OCI-M2 (cell line): ENCODE measurements around the gene SEMA6A.

Source experiments
- DNase-seq: peaks from one replicate; lab custom pipeline; 2025; ENCODE audit not compliant: unreplicated experiment; lab: John Stamatoyannopoulos, UW

The SEMA6A gene

DNA sequence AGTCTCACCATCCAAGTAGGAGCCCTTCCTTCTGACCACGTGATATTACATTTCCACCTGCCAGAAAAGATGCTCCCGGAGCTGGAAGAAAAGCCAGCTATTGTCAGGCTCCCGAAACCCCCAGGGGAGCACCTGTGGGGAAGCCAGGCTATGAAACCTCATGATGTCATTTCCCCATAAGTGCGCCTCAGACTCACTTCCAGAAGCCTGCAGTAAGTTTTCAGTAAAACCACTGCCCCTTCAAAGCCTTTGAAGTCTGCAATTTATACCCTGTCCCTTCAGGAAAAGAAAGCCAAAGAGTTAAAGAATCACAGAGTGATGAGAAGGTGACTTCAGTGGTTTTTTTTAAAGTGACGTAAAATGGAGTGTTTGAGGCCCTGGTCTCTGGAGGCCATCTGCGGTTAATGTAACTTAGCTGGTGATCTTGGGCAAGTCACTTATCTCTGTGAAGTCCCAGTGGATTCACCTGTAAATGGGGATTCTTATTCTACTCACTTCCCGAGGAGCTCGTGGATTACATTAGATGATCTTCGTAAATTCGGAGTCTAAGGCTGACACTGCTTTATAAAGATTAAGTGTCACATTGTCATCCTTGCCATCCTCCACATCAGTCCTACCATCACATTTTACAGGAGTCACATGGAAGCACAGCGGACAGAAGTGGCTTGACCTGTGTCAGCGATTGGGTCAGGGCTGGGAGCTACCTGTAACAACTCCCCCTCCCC lies 2.6 kb upstream of the SEMA6A start:
- no peak for DNase-seq

DNA sequence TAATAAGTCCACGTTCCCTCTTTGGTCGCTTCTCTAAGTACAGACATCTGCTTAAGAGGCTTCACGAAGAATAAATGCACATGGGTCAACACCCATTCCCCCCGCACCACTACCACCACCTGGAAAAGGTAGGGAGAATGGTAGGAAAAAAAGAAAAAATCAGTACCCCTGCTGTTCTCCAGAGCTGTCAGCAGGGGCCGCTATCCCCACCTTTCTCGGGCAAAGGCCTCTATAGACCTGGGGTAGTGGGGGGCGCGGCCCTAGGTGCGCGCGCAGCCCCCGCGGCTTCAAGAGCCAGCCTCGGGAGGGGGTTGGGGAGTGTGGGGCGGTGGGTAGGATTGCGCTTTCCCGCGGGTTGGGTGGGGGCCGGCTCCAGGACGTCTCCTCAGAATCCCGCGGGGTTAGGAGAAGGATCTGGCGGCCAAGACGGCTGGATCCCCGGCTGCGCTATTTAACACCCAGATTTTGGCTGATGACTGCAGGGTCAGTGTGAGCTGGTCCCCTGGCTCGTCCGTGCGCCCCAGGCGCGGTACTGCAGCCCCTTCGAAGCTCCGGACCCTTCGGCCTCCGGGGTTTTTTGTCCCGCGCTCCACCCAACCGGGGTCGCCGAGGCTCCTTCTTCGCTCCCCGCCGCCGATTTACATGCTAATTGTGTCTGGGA lies 1.6 kb upstream of the SEMA6A start:
- no peak for DNase-seq

DNA sequence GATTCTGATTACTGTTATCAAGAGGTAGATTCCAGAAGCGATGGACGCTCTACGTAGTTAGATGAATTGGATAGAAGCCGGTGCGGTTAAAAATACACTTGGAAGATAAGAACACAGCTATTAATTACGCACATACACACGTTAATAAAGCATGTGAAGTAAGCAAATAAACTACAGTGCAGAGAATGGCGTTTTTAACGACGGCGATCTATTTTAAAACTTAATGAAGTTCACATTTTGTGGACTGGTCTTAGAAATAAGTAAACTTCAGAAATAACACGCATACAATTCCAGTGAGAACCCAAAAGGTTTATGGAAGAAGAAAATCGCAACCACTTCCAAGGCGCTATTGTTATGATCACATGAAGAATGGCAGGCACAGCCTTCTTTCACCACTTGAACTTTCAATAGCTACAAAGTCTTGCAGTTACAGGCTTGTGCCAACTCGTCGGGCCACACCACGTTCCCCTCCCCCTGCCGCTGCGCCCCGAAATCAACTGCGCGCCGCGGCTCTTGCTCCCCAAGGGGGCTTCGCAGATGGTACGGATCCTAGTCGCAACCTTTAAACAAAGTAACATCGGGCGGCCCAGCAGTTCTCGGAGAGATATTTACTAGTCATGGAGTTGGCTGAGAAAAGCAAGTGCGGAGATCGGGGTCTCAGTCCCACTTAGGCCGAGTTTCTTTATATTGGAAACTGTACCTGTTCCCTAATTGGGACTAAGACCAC lies 866 bp upstream of the SEMA6A start:
- no peak for DNase-seq

DNA sequence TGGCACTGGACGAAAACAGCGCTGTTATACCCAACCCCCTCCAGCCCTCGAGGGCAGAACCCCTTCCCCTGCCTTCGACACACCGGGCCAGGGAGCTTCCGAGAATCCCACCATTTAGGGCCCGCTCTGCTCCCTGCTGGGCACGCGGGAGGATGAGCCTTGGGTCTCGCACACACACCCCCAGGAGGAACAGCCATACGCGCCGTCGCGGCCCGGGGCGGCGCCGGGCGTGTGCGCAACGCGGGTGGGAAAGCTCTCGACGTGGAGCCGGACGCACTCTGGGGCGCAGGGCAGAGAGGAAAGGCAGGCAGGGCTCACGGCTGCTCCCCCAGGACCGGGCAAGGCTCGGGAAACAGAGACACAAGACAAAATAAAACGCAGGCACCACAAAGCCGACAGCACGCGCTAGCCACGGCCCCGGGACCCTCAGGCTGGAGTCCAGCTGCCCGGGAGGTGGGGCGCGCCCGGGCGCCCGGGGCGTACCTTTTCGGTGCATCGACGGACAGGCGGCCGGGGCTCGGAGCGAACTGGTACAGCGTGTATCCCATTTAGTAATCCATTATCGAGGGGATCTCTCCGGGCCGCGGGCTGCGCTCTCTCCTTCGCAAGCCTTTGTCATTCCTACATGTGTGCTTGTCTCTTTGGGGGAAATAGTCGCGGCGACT lies 789 bp downstream of the SEMA6A start:
- DNase-seq = no peak

DNA sequence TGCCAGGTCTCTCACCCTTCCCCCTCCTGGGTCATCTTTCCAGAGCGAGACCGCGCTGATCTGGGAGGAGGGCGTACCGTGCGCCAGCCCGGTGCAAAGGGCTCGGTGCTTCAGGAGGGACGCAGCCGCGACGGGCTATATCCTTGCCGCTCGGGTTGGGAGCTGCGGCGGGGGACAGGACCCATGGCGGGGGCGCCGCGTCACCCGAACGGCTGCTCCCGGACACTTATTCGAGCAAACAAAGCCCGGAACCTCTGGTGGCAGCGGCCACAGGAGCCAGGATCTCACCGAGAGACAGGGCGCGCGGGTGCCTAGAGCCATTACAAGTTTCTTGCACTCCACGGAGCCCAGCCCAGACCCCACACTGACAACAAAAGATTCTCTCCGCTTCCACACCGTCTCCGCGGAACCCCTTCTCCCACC lies 1.3 kb downstream of the SEMA6A start:
- no peak for DNase-seq

DNA sequence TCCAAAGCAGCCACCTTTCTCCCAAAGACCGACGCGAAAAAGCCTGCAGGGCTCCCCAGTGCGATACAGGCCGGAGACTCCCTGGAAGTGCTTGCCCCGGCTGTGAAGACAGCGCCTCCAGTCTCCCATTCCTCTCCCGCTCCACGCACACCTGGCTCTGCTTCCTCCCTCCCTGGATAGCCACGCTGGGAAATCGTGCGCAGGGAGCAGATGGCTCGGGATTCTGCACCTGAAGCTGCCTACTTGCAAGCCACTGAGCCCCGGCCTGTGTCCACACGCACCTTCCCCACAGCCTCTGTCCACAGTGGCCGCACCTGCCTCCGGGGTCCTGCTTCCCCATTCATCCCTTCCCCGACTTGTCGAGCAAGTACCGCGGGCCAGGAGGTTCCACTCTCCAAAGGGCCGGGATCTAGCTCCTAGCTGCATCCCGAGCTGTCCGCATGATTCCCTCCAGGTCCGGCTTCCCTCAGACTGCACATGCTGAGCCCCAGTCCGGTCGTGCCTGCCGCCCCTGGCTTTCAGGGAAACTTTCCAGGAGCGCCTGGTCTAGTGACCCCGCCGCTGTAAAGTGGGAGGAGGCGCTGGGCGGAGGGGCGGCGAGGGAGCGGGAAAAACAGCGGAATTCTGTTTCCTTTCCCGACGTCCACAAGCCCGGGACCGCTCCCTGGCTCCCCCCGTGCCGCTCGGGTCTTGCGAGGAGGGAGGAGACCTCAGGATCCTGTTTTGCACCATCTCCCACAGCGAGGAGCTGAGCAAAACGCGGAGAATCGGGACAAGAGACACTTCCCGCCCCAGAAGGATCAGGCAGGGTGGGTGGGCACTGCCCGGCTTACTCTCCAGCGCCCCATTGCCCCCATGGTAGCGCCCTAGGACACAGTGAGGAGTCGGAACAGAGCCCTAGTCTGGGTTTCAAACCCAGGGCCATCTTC lies 2.0 kb downstream of the SEMA6A start:
- DNase-seq = no peak

DNA sequence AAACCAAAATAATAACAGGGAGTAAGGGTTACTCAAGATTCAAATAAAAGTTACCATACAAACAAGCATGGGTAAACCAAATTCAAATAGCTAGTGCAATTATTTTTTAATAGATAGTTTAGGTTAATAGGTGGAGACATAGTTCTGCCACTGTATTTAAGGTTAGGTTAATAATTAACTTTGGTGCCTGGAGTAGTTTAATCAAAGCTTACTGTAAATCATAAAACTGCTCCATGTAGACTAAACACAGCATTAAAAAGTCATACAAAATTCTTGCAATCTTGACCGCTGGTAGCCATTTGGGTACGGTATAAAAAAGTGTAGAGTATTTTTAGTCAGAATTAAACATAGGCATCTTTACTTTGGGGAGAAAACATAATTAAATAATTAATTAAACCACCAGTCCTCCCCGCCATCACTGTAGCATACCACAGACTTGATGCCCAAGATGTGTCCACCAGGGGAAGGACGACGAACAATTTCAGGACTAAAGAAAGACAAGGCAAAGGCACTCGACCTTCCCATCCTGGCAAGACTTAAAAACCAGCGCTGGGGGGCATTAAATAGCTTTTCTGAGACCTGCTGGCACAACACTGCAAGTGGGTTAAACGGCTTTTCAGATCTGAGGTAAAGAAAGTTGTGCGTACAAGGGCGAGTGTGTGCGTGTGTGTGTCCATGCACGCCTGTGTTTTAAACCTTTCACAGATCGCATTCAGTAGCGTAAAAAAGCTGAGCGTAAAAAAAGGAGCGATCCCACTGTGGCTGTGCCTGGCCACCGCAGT lies 2.9 kb downstream of the SEMA6A start:
- DNase-seq = no peak

DNA sequence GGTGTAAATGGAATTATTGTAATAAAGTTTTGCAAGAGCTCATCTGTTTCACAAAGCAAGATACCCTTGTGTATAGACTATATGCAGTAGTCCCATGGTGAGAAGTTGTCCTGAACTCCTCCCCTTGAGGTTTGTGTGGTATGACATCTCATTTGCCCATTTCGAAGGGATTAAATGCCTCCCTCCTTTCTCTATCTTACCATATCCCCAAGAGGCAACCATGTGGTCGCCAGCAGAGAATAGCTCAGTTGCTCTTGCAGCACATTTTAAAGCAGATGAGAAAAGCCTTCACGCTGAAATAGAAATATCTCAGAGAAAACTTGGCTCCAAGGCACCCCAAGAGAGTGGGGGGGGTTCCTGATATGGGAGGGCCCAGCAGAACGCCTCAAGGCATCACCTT lies 4.6 kb downstream of the SEMA6A start:
- DNase-seq = no peak

DNA sequence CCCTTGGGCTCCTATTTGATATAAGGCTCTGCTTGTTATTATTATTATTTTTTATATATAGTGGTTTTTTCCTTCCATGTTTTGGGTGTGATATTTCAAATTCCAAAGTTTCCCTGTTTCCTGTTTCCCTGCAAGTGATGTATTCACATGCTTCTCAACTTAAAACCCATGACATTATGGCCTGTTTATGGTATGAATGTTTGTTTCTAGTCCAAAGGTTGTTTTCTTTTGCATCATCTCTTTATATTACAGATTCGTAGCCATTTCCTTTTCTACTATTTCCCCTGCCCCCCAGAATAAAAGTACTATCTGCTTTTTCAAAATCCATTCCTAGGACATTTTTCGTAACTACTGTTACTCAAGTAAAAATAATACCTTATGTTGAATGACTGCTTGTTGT lies 7.5 kb downstream of the SEMA6A start:
- DNase-seq = no peak

DNA sequence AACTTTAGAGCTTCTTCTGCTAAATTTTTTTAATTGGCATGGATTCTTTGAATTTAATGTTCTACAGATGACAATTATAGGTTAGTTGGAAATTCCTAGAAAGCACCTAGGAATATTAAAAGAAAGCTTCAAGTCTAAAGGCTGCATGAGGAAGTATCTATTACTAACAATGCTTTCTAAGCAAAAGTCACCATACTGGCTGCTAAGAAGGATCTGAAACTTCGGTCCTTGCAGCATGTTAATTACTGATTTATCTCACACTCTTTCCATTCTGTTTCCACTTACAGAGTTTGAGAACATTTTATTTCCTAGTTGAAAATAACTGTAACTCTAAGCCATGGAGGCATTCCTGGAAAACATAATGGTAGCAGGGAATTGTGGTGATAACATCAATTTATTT lies 8.4 kb downstream of the SEMA6A start:
- no peak for DNase-seq

DNA sequence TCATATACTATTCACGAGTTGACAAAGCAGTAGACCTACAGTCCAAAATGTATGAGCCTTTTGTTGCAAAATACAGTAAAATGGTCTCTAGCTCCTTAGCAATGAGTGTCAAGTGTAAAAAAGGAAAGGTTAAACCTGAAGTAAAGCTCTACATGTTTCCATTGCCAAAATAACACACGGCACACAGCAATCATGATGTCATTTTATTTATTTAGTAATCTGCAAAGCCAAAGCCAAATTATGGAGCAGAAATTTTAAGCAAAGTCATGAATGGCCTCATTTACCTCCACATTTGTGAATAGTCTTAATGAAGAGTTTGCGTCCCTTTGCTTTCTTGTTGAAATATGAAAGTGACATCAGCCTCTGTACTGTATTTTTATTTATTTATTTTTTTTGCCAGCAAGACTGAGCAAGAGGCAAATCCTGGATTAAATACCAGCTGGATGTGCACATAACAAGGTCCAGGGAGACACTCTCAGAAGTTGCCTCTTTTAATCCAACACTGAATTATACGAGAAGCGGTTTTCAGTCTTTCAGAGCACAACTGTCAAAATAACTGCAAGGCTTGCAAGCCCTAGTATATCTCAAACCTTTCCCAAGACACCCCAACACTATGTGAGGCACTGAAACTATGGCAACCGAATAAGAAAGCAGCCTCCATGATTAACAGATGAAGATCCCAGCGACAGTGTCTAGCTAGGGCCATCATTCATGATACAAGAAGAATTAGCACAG lies 9.7 kb downstream of the SEMA6A start:
- DNase-seq = no peak

DNA sequence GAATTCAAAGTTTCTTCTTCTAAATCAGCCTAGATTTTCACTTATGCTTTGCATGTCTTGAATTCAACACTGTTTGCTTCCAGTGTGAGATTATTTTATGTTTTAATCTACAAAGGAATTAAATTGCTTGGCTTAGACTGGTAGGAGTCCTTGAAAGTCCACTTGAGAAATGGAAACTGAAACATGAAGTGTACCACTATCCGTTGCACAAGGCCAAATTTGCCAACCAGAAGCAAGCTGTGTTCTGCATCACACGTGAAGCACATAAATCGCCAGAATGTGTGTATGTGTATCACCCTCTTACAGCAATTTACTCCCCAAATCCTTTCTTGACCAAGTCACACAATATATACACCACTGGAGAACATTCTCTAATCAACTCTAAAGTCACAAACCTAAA lies 10.3 kb downstream of the SEMA6A start:
- DNase-seq = no peak

DNA sequence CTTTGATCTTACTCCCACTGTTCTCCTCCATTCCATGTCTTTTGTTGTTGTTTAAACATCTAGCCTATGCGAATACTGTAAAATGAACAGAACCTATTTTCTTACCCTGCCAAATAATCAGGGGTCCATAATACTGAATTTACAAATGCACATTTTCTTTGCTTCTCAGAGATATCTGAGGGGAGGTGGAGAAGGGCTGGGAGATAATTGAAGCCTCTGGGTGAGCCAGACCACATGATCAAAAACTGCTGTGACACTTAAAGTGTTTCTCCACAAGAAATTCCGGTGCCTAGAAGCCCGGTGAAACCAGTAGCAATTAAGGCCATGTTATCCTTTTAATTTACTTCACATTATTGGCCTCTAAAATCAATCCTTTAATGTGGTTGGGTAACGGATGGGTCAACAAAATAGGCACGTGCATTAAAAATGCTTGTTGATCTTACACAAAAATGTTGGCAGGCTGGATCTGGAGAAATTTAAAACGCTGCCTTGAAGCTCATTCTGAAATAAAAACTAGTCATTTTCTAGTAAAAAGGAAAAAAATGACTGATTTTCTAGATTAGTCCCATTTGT lies 10.8 kb downstream of the SEMA6A start:
- no peak for DNase-seq

DNA sequence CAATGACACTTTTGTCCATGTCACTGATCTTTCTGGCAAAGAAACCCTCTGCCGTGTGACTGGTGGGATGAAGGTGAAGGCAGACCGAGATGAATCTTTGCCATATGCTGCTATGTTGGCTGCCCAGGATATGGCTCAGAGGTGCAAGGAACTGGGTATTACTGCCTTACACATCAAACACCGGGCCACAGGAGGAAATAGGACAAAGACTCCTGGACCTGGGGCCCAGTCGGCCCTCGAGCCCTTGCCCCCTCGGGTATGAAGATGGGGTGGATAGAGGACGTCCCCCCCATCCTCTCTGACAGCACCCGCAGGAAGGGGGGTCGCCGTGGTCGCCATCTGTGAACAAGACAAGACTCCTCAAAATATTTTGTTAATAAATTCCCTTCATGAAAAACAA lies 12.0 kb downstream of the SEMA6A start:
- no peak for DNase-seq

DNA sequence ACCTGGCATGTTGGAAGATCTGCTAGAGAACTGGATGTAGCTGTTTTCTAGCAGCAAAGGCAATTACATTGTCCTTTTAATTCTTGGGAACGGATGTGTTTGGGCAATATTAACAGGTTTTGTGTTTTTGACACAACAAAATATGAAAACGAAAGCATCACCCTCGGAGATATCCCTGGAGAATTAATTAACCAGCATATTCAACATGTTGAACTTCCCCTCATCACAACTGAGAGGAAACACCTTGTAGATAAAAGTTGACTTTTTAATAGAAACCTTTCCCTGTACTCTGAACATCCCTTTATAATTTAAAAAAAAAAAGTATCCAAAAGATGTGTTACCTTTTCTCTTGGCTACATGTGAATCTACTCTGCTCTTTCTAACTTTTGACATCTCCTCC lies 13.0 kb downstream of the SEMA6A start:
- no peak for DNase-seq

DNA sequence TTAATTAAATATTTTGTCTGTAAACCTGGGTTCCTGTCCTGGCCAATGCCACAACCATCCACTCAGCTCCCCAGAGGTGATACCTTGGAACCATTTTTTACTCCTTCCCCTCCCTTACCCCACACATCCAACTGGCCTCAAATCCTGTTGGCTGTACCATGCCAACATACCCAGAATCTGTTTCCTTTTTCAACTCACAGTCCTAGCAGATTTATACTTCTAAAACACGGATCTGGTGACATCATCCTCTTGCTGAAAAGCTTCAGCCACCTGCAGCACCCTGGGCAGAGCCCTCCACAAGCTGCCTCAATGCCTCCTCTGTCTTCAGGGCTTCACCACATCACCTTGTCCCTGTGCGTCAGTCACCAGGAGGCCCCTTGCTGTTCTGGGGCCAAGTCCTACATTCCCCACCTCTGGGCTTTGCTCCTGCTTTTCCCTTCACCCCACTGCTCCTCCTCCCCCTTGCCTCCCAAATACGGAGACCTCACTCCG lies 14.9 kb downstream of the SEMA6A start:
- no peak for DNase-seq

DNA sequence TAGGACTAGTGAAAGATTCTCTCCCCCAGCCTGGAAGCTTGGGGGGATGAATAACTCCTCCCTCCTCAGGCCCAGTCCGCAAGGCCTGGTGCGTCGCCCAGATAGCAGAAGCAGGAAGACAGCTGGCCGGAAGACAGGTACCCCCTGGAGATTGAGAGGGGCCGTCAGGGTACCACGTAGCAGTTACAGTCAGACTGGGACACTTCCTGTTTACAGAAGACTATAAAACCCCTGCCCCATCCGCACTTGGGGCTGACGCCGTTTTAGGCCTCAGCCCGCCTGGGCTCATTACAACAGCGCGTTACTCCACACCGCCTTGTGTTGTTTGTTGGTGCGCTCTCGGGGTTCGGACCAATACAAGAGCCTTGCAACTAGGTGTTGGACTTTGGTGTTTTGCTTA lies 15.4 kb downstream of the SEMA6A start:
- no peak for DNase-seq

DNA sequence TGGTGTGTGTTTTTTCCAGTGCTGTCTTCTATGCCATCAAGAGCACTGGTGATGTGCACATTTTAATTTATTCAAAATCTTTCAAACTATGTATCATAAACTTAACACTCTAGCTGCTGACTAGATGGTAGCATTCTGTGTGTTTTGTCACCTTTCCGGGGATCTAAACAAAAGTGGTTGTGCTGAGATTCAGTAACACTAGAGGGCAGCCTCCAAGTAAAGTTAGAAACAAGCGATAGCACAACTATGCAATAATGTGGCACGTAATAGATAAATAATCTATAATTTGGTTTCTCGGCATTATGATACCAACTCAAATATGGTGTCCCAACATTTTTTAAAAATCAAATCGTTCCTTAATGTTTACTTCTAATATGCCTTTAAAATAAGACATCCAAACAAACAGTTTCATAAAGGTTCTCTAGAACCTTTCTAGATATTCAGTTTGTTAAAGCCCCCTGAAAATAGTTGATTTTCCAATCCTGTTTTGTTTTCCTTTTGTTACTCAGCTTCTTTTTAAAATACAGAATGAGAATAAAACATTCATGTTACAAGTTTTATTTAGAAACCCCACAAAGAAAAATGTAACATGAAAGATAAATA lies 16.9 kb downstream of the SEMA6A start:
- DNase-seq = no peak
